ENCODE data around the gene CARTPT.

Gene CARTPT

DNA sequence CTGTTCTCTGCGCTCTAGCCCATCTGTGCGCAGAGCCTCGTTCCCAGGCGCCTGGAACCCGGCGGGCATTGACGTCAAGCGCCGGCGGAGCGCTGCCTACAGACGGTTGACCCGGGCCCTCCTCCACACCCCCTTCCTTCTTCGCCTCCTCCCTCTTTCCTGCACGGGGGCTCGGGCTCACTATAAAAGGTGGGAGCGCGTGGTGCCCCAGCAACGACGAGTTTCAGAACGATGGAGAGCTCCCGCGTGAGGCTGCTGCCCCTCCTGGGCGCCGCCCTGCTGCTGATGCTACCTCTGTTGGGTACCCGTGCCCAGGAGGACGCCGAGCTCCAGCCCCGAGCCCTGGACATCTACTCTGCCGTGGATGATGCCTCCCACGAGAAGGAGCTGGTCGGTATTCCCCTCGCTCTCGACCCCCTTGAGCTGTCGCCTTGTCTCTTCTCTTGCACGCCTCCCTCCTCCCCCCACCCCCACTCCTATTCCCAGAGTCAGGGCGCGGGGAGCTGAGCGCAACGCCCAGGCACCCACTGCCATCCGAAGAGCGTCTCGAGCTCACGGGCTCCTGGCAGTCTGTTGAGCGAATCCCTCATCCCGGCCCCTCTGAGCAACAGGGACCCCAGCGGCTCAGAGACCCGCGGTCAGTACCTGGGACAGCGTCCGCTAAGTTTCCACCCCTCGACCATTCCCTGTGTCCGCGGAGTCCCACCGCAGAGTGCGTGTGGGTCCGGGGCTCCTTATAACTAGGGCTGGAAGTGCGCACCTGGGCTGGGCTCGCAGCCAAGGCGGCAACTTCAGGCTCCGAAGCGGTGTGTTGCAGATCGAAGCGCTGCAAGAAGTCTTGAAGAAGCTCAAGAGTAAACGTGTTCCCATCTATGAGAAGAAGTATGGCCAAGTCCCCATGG, at the start of gene CARTPT:
Gene CARTPT (plus strand): TSS at position 213 of the 902 bp plus-strand sequence. CDS start 19 bp downstream, at position 232.
- peak in 1 of 51 donors; percentile 1 for DNase-seq

DNA sequence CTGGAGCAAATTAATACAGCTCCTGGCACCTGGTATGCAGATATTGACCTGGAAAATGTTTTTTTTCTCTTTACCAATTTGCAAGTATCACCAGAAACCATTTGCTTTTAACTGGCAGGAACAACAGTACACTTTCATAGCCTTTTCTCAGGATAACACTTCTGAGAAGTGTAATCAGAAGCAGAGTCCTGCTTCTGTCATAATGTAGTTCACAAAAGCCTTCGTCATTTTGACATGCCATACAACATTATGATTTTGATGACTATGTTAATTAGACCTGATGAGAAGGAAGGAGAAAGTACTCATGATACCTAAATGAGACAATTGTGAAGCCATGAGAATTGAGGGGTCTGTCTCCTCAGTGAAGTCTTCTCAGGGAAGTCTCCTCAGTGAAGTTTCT, 41.1 kb upstream of the CARTPT start:
- no peak for DNase-seq

- no peak for DNase-seq
These were observed 39.4 kb upstream of the CARTPT start for GRCh38 chr5:71679714-71680113.

DNA sequence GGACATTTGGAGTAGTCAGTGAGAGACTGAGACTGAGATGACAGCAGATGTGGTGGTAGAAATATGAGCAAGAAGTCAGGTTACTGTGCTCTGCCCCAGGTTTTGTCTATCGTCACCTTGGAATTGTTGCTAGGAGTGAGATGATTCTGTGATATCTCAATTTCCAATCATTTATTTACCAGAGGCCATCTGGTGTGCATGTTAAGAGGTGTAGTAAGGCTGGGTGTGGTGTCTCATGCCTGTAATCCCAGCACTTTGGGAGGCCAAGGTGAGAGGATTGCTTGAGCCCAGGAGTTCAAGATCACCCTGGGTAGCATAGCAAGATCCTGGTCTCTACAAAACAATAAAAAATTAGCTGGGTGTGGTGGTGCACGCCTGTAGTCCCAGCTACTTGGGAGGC, 38.6 kb upstream of the CARTPT start:
- DNase-seq, result no peak

DNA sequence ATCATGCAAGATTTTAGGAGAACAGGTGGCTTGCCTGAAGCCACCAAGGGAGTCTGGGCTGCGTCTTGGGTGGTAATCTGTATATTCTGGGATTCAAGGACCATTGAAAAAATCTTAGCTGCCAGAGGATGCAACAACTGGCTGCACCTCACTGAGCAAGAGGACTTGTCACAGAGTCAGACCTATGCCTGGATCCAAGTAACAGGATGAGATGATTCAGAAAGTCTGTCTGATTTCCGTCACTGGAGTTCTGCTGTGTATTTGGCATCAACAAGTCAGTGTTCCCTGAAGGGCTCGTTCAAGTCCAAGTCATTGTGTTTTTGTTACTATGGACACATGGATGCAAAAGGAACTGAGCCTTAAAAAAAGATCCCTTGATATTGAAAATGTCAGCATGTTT, 37.8 kb upstream of the CARTPT start:
- DNase-seq, result no peak

DNA sequence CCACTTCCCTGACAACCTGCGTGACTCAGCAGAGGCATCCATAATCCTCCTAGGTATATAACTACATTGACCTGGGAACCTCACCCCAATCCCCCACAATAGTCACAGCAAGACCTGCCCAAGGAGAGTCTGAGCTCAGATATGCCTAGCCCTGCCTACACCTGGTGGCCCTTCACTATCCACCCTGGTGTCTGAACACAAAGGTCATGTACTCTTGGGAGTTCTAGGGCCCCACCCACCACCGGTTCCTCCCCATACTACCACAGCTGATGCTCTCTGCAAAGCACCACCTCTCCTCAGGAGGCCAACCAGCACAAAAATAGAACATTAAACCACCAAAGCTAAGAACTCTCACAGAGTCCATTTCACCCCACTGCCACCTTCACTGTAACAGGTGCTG, 34.8 kb upstream of the CARTPT start:
- no peak for DNase-seq

- DNase-seq, result no peak
These were observed 25.1 kb upstream of the CARTPT start for GRCh38 chr5:71693828-71694427.

- no peak for DNase-seq
These were observed 24.0 kb upstream of the CARTPT start for GRCh38 chr5:71695071-71695470.

DNA sequence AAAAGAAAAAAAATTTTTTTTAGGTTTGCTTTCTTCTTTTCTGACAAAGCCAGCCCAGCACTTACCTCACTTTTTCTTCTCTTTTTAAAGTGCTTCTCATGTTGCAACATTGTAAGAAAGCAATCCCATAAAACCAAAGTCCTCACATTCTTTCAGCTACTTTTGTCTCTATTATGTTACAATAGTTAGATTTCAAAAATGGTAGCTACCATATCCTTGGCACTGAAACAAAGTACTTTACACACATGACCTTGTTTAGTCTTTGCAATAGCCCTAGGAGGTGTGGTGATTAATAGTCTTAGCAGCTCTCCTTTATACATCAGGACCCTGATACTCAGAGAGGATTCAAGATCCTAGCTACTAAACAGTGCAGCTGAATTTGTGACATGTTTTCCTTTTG, 23.5 kb upstream of the CARTPT start:
- DNase-seq, result no peak

GRCh38 chr5:71697967-71698366, 21.1 kb upstream of the CARTPT start:
- no peak for DNase-seq

DNA sequence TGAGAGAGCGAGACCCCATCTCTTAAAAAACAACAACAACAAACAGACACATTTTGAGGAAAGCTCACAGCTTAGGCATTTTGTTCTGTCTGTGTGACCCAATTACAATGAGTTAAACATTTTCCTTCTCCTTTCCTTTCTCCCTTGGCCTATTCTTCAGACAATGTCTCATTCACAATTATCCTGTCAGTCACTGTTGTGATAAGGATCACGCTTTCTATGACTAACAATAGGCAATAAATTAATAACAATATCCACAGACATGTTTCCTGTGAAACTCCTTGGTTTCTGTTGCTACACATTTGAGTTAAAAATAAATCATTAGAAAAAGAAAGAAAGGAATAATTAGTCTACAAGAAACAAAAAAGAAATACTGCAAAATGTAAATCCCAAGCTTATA, 19.8 kb upstream of the CARTPT start:
- no peak for DNase-seq

- DNase-seq, result no peak
These were observed 19.3 kb upstream of the CARTPT start for GRCh38 chr5:71699751-71700150.

GRCh38 chr5:71700803-71701202, 18.3 kb upstream of the CARTPT start:
- DNase-seq, result no peak

DNA sequence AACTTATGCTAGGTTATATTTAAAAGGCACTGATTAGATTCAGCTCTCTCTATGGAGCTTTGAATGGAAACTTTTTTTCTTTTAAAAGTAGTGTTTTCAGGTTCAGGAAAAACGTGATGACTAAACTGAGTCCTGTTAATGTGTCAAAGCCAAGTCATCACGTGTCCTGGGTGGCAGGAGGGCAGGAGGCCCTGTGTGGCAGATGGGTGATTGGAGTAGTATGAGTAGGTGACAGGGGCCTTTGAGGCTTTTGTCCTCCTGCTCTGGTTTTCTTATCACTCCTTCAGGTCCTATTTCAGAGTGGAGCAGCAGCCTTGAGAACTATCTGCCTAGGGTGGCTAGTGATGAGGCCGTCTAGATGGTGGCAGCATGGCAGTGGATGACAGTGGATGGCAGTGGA, 17.7 kb upstream of the CARTPT start:
- no peak for DNase-seq

- no peak for DNase-seq
These were observed 15.1 kb upstream of the CARTPT start for GRCh38 chr5:71703941-71704340.

DNA sequence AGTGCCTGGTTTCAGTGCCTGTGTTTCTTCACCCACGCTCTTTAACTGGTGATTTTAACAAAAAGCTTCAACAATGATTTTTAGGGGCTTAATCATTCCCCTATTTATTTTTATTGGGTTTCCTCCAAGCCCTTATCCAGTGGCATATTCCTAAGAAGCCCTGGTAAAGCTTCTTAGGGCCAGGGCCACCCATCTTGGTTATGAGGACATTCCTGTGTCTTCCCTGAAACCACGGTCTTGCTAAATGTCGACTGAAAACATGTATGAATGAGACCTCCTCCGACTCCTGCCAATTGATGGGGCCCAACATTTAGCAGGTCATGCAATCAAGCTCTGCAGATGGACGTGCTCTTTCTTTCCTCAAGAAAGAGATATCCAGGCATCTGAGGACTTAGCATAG, 13.7 kb upstream of the CARTPT start:
- no peak for DNase-seq

GRCh38 chr5:71706906-71707305, 12.2 kb upstream of the CARTPT start:
- DNase-seq, result no peak

- no peak for DNase-seq
These were observed 7.5 kb upstream of the CARTPT start for GRCh38 chr5:71711610-71712009.

DNA sequence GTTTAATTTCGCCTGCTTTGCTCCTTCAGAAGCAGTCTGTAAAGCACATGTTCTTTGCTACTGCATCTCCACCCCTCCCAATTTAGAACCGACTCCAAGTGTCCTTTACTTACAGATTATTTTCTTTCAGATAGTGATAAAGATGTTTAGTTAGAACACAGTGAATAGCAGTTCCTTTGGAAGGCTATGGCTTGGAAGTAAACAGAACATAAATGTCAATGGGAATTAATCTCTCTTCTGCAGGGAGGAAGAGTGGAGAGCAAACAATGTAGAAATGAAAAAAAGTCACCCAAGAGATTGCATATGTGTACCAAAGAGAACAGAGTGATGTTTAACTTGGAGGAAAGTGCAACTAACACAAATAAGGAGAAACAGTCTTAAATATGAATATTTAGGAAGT, 4.2 kb upstream of the CARTPT start:
- DNase-seq, result no peak

DNA sequence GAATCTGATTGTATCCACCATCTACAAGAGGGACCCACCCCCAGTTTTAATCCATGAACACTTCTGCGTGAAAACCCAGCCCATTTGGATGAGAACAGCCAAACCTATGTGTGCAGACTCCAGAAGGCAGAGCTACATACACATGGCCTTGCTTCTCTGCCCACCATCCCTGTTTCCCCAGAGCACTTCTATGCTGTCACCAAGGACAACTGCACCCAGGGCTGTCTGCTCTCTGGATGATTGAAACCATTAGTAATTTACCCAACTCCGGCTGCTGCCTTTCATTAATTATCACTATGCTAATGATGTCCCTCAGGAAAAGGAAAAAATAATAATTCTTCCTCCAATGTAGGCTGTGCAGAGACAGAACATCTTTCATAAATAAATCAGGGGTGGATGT, 8.9 kb downstream of the CARTPT start:
- DNase-seq, result no peak

DNA sequence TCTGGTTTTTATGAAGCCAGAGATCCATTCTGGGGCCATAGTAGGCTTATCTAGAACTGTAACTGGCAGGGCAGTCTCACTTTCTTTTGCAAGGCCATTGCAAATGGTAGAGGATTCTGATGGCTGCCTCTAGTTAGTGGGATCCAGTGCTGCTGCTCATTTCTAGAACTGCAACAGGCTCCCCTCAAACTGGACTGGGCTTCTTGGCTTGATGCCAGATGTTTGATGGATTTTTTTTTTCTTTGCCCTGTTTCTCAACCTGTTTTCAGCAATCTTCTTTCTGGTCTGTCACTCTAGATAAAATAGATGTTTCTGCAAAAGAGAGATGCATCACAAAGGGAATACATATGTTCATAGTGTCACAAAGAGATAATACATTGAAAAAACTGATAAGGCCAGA, 11.9 kb downstream of the CARTPT start:
- DNase-seq, result no peak

- DNase-seq, result no peak
These were observed 12.9 kb downstream of the CARTPT start for GRCh38 chr5:71732011-71732410.

DNA sequence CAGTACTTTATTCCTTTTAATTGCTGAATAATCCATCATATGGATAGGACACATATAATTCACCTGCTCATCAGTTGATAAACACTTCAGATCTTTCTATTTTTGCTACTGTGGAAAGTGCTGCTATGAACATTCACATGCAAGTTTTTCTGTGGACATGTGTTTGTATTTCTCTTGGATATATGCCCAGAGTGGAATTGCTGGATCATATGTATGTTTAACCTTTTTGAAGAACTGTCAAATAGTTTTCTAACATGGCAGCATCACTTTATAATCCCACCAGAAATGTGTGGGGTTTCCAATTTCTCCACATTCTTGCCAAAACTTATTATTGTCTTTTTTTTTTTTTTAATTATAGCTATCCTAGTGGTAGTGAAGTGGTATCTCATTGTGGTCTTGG, 15.1 kb downstream of the CARTPT start:
- no peak for DNase-seq
